Gastrocnemius medialis (tissue), 4 donors: ENCODE data around the gene GTF3C5. TPM values are rescaled to one million over a fixed set of nuclear protein-coding genes. Genes with fewer than 3 reads are reported as not detected.

Source experiments
- ATAC-seq, 2 donors: fragments of 150-250 bp; one replicate each; pipeline ENCODE4 v1.9.1; 2016
- DNase-seq, 2 donors: peaks; one replicate each; pipeline ENCODE4 v3.0.0-alpha.2; 2019
- H3K27ac ChIP-seq, 4 donors: fragments of 200-600 bp; sonication (generic); 1 replicate in 1 of 4; 2 replicates in 3 of 4; pipeline ENCODE4 v1.5.1; 2016 to 2018; ENCODE audit warnings: mild to moderate bottlenecking in 2 of 4, moderate library complexity in 1 of 4
- H3K27me3 ChIP-seq, 3 donors: fragments of 200-600 bp; sonication (generic) in 2 of 3; 1 replicate in 1 of 3; 2 replicates in 2 of 3; pipeline versions ENCODE4 v1.5.1 to v1.6.0; 2016 to 2019; ENCODE audit warnings: mild to moderate bottlenecking in 1 of 3, moderate library complexity in 1 of 3
- H3K36me3 ChIP-seq, 2 donors: fragments of 200-600 bp; sonication (generic) in 1 of 2; one replicate each; pipeline ENCODE4 v1.5.1; 2017 to 2018
- H3K4me1 ChIP-seq, 2 donors: fragments of 200-600 bp; sonication (generic) in 1 of 2; one replicate each; pipeline ENCODE4 v1.5.1; 2016 to 2017; ENCODE audit warnings: mild to moderate bottlenecking in 2 of 2
- H3K4me3 ChIP-seq, 4 donors: fragments of 200-600 bp; sonication (generic) in 3 of 4; 1 replicate in 1 of 4; 2 replicates in 3 of 4; pipeline ENCODE4 v1.5.1; 2016 to 2019; ENCODE audit warnings: mild to moderate bottlenecking in 2 of 4
- H3K9me3 ChIP-seq, 3 donors: fragments of 200-600 bp; sonication (generic) in 2 of 3; 1 replicate in 1 of 3; 2 replicates in 2 of 3; pipeline ENCODE4 v1.5.1; 2016 to 2019
- POLR2A ChIP-seq, 2 donors: fragments of 450-650 bp; IDR thresholded peaks; one replicate each; pipeline ENCODE4 v1.6.1; 2017; ENCODE audit warnings: antibody characterized with exemption in 2 of 2, mild to moderate bottlenecking in 2 of 2, moderate library complexity in 2 of 2
- in situ Hi-C, 4 donors: fragments of 200-750 bp; cut with MboI; loops; one replicate each; pipeline versions ENCODE4 v1.15.0 to v1.8.0; 2017; ENCODE audit warnings: low sequenced_read_pairs in 4 of 4
- intact Hi-C: fragments of 100-400 bp; cut with DNase I; formaldehyde crosslinking; loops from one replicate; pipeline ENCODE4 v1.15.1; 2023; ENCODE audit warnings: low total_unique reads
- total RNA-seq, 4 donors: library from RNA; depleted of rRNA; stranded (reverse); fragments of >200 nt; gene quantifications; one replicate each; pipeline versions ENCODE4 v1.1.0 to v1.2.3, GENCODE V29; 2016
- TF ChIP-seq, protein P1 (sequence below), 5 experiments: fragments of 450-650 bp in 3 of 5; fragments of 200-600 bp in 2 of 5; sonication (generic) in 2 of 5; IDR thresholded peaks in 4 of 5; conservative IDR thresholded peaks in 1 of 5; 1 replicate in 4 of 5; 2 replicates in 1 of 5; pipeline ENCODE4 v1.5.1; 2016 to 2019; ENCODE audit warnings: antibody characterized with exemption in 5 of 5, mild to moderate bottlenecking in 3 of 5, moderate library complexity in 3 of 5

GTF3C5 gene
- total RNA-seq, 4 donors from 2014 or later, result 48.1 to 55.3 (median 51.5) TPM

DNA sequence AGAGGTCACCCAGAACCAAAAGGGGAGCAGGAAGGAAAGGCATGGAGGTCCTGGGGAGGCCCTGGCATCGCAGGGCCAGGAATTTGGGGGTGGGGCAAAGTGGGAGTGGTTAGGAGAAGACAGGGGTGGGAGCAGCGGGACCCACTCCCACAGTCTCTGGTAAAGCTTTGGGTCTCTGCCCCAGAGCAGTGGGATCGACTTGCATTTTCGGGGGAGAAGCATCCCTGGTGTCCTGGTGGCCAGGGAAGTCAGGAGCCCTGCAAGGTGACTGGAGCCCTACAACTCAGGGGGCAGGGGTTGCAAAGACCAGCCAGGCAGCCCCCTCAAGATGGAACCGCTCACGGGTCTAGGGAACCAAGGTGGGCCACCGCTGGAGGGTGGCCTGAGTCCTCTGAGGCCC is 22.4 kb upstream of the GTF3C5 start:
- DNase-seq (no peak), ATAC-seq (no peak)
- intact Hi-C loops (no loop called here), in situ Hi-C loops (no loop called here)
- Histone ChIP-seq H3K9me3 (no peaks in the 10 kb centered on the region), H3K36me3 (no peaks in the 10 kb centered on the region), H3K4me1 (no peaks in the 10 kb centered on the region), H3K4me3 (no peak overlapping the region), H3K27ac (no peak overlapping the region), H3K27me3 (peaks cover 13 to 16% (median 13%) of the 10 kb centered on the region in 3 donors)
- TF ChIP-seq, protein P1, sequence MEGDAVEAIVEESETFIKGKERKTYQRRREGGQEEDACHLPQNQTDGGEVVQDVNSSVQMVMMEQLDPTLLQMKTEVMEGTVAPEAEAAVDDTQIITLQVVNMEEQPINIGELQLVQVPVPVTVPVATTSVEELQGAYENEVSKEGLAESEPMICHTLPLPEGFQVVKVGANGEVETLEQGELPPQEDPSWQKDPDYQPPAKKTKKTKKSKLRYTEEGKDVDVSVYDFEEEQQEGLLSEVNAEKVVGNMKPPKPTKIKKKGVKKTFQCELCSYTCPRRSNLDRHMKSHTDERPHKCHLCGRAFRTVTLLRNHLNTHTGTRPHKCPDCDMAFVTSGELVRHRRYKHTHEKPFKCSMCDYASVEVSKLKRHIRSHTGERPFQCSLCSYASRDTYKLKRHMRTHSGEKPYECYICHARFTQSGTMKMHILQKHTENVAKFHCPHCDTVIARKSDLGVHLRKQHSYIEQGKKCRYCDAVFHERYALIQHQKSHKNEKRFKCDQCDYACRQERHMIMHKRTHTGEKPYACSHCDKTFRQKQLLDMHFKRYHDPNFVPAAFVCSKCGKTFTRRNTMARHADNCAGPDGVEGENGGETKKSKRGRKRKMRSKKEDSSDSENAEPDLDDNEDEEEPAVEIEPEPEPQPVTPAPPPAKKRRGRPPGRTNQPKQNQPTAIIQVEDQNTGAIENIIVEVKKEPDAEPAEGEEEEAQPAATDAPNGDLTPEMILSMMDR (IDR thresholded peaks at IDR 0.05 in 4 of 5, conservative IDR thresholded peaks at IDR 0.05 in 1 of 5), result no peak
- no peak for TF ChIP-seq POLR2A (IDR thresholded peaks at IDR 0.05)

DNA sequence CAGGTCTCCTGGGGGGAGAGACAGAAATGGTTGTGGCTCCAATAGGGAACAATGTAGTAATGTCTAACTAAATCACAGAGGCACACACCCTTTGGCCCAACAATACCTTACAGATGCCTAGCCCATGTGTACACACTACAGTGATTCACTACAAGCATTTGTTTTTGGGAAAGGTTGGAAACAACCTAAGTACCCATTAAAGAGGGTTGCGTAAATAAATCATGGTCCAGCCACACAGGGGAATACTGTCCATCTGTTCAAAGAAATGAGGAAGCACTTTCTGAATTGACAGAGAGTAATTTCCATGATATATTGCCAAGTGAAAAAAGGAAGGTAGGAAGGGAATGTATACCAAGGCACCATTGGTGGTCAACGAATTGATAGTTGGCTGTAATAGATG is 22.0 kb upstream of the GTF3C5 start:
- intact Hi-C loops, result no loop called here
- Histone ChIP-seq H3K9me3 (no peaks in the 10 kb centered on the region), H3K4me3 (no peak overlapping the region), H3K36me3 (no peaks in the 10 kb centered on the region), H3K27me3 (peaks cover 9 to 14% (median 10%) of the 10 kb centered on the region in 3 donors), H3K27ac (no peak overlapping the region), H3K4me1 (no peaks in the 10 kb centered on the region)
- TF ChIP-seq, protein P1 (IDR thresholded peaks at IDR 0.05 in 4 of 5, conservative IDR thresholded peaks at IDR 0.05 in 1 of 5), result no peak
- TF ChIP-seq POLR2A (IDR thresholded peaks at IDR 0.05), result no peak
- ATAC-seq, result no peak
- DNase-seq, result no peak
- in situ Hi-C loops, result no loop called here

DNA sequence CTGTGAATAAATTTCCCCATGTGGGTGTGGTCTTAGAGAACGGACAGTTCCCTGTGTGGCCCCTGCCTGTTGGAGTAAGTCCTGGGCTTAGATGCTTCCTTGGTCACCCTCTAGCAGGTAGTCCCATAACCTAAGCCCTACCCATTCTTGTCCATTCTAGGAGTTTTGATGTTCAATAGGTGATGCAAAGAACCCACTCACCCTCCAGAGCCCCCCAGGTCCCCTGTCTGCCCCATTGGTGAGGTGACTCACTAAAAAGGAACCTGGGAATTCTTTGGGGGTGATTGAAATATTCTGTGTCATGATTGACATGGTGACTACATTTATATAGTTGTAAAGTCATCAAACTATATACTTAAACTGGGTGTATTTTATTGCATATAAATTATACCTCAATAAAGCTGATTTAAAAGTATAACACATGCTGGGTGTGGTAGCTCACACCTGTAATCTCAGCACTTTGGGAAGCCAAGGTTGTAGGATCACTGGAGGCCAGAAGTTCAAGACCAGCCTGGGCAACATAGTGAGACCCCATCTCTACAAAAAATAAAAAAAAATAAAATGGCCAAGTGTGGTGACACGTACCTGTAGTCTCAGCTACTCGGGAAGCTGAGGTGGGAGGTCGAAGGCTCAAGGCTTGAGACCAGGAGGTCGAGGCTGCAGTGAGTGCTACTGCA is 20.8 kb upstream of the GTF3C5 start:
- in situ Hi-C loops (no loop called here), intact Hi-C loops (no loop called here)
- ATAC-seq, result no peak
- no peaks in the 10 kb centered on the region for H3K36me3 ChIP-seq
- no peaks in the 10 kb centered on the region for H3K9me3 ChIP-seq
- H3K4me3 ChIP-seq, result no peak overlapping the region
- no peaks in the 10 kb centered on the region for H3K4me1 ChIP-seq
- H3K27ac ChIP-seq, result no peak overlapping the region
- no peak for TF ChIP-seq POLR2A (IDR thresholded peaks at IDR 0.05)
- TF ChIP-seq, protein P1 (IDR thresholded peaks at IDR 0.05 in 4 of 5, conservative IDR thresholded peaks at IDR 0.05 in 1 of 5), result no peak
- no peak for DNase-seq
- peaks cover 4 to 12% (median 4%) of the 10 kb centered on the region in 3 donors for H3K27me3 ChIP-seq

DNA sequence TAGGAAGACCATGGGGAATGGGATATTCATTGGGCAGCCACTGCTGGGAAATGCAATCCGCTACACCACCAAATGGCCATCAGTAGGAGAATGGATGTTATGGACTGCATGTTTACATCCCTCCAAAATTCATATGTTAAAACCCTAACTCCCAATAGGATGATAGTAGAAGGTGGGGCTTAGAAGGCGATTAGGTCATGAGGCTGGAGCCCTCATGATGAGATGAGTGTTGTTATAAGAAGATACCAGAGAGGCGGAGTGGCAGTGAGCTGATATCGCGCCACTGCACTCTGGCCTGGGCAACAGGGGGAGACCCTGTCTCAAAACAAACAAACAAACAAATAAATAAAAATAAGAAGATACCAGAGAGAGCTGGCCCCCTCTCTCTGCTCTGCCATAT is 16.1 kb upstream of the GTF3C5 start:
- DNase-seq, result no peak
- Histone ChIP-seq H3K27me3 (peaks cover 0 to 9% (median 5%) of the 10 kb centered on the region in 3 donors), H3K4me3 (no peak overlapping the region), H3K27ac (no peak overlapping the region), H3K9me3 (no peaks in the 10 kb centered on the region), H3K4me1 (no peaks in the 10 kb centered on the region), H3K36me3 (no peaks in the 10 kb centered on the region)
- in situ Hi-C loops, result no loop called here
- no peak for ATAC-seq
- intact Hi-C loops, result no loop called here
- no peak for TF ChIP-seq POLR2A (IDR thresholded peaks at IDR 0.05)

DNA sequence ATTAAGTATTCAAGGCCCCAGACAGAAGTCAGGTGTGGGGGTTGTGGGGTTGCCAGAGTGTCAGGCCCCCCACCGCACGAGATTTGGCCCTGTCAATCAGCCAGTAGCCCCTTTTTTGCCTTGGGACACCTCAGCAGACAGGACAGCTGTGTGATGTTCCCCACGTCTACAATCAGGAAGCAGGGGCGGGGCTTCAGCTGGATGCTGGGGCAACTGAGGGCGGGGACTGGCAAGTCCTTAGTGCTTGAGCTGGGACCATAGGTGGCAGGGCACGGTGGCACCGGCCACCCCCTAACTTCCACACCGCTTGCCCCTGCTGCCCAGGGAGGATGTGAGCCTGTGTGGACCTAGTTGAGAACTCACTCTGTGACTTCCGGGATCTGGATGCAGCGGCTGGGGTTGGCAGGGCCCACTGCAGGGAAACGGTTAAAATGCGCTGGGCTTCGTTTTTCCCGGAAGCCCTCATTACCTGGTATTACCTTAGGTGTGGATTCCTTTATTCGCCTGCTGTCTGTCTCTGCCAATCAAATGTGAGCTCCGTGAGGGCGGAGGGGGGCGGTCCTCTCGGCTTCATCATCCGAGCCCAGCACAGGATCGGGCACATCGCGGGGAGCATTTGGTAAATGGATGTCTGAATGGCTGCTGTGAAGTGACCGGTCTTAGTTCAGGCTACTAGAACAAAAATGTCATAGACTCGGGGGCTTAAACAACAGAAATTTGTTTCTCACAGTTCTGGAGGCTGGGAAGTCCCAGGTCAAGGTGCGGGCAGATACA is 7.5 kb upstream of the GTF3C5 start:
- Histone ChIP-seq H3K27ac (no peak overlapping the region), H3K36me3 (no peaks in the 10 kb centered on the region), H3K27me3 (peaks cover 0 to 6% (median 0%) of the 10 kb centered on the region in 3 donors), H3K9me3 (no peaks in the 10 kb centered on the region), H3K4me3 (no peak overlapping the region), H3K4me1 (no peaks in the 10 kb centered on the region)
- in situ Hi-C loops, result loop anchor here in 2 of 4 donors (10.0 kb wide), 2 partner anchors 121 to 131 kb away; no protein-coding TSS in a partner anchor
- DNase-seq (no peak), ATAC-seq (no peak)
- TF ChIP-seq, protein P1 (IDR thresholded peaks at IDR 0.05 in 4 of 5, conservative IDR thresholded peaks at IDR 0.05 in 1 of 5), result no peak
- no peak for TF ChIP-seq POLR2A (IDR thresholded peaks at IDR 0.05)
- intact Hi-C loops, result loop anchor here (2.0 kb wide), 1 partner anchor 125 kb away; no protein-coding TSS in a partner anchor
